K562 (cell line): ENCODE data around the gene ALAS2. TPM values are rescaled to one million over a fixed set of nuclear protein-coding genes. Genes with fewer than 3 reads are reported as not detected.

Experiments
- CBX8 ChIP-seq: fragments of 200-600 bp; sonication (generic); IDR thresholded peaks from 2 replicates; pipeline ENCODE4 v1.6.1; 2012; ENCODE audit warnings: borderline replicate concordance, mixed run types, low read depth, mild to moderate bottlenecking, moderate library complexity, mixed read lengths, low read length, control low read depth, inconsistent platforms; ENCODE audit not compliant: poor library complexity, severe bottlenecking; ENCODE audit errors: extremely low read depth
- FOS ChIP-seq: IDR thresholded peaks from 3 replicates; pipeline ENCODE4 v1.6.1; 2011; ENCODE audit not compliant: insufficient read length; ENCODE audit errors: extremely low read depth
- ID3 ChIP-seq, 2 experiments: fragments of 250-450 bp in 1 of 2; fragments of 450-650 bp in 1 of 2; sonication (Bioruptor Pico) in 1 of 2; IDR thresholded peaks; 2 replicates each; pipeline versions ENCODE4 v1.6.1 to v1.8.0; 2016 to 2021; ENCODE audit warnings: mild to moderate bottlenecking in 2 of 2, moderate library complexity in 2 of 2, missing compliant biosample characterization in 1 of 2, missing genetic modification characterization in 1 of 2
- LCOR ChIP-seq: sonication (generic); formaldehyde crosslinking; IDR thresholded peaks from 2 replicates; pipeline ENCODE4 v1.8.0; 2022; ENCODE audit warnings: mild to moderate bottlenecking, missing genetic modification reagents
- PTTG1 ChIP-seq: fragments of 450-650 bp; IDR thresholded peaks from 2 replicates; pipeline ENCODE4 v1.6.1; 2016; ENCODE audit warnings: low read depth, mild to moderate bottlenecking, missing genetic modification characterization, missing compliant biosample characterization
- PURB ChIP-seq: sonication (generic); formaldehyde crosslinking; IDR thresholded peaks from 2 replicates; pipeline ENCODE4 v1.9.0; 2021; ENCODE audit warnings: low read depth, mild to moderate bottlenecking, missing genetic modification reagents
- REST ChIP-seq, 2 experiments: fragments of 450-650 bp; formaldehyde crosslinking in 1 of 2; IDR thresholded peaks; 2 replicates each; pipeline versions ENCODE4 v1.4.0 to v1.6.1; 2014 to 2020; ENCODE audit warnings: mild to moderate bottlenecking in 2 of 2, borderline replicate concordance in 1 of 2, low read depth in 1 of 2
- SIN3B ChIP-seq: fragments of 450-650 bp; IDR thresholded peaks from 2 replicates; pipeline ENCODE4 v1.6.1; 2017; ENCODE audit warnings: low read depth, mild to moderate bottlenecking, moderate library complexity
- SRSF7 ChIP-seq: fragments of 200-400 bp; formaldehyde crosslinking; optimal IDR thresholded peaks from 2 replicates; pipeline ENCODE3; 2017; ENCODE audit warnings: mild to moderate bottlenecking, low read depth, low read length
- TAF1 ChIP-seq: IDR thresholded peaks from 2 replicates; pipeline ENCODE4 v1.6.1; 2011; ENCODE audit warnings: mild to moderate bottlenecking, low read length, moderate library complexity; ENCODE audit not compliant: insufficient read depth, control insufficient read depth, severe bottlenecking; ENCODE audit errors: extremely low read depth
- TEAD1 ChIP-seq, 2 experiments: fragments of 450-650 bp in 1 of 2; sonication (generic) in 1 of 2; formaldehyde crosslinking; IDR thresholded peaks; 2 replicates each; pipeline versions ENCODE4 v1.4.0 to v1.8.0; 2020 to 2022; ENCODE audit warnings: mild to moderate bottlenecking in 2 of 2, missing genetic modification reagents in 1 of 2
- YBX1 ChIP-seq: fragments of 450-650 bp; IDR thresholded peaks from 2 replicates; pipeline ENCODE4 v1.7.1; 2016; ENCODE audit warnings: mild to moderate bottlenecking
- ZNF644 ChIP-seq: fragments of 200-800 bp; sonication (Bioruptor generic); IDR thresholded peaks from 2 replicates; pipeline ENCODE4 v1.6.1; 2016; ENCODE audit warnings: low read depth, missing genetic modification characterization, missing compliant biosample characterization
- ZSCAN32 ChIP-seq: fragments of 450-650 bp; formaldehyde crosslinking; IDR thresholded peaks from 2 replicates; pipeline ENCODE4 v1.4.0; 2020; ENCODE audit warnings: mild to moderate bottlenecking, moderate library complexity
- polyA plus RNA-seq, 8 experiments: library from polyadenylated mRNA; depleted of rRNA in 4 of 8; stranded (reverse) in 5 of 8; unstranded in 3 of 8; fragments of >200 nt; fragmentation: Nextera tagmentation in 2 of 8; fragmentation: Illumina TruSeq in 1 of 8; extraction: Ambion mirVana in 2 of 8; extraction: Trizol in 1 of 8; gene quantifications; 2 replicates each; pipeline versions ENCODE4 v1.2.1 to v1.2.3, GENCODE V29; 2011 to 2014; ENCODE audit warnings: inconsistent platforms in 1 of 8, missing spikeins in 1 of 8
- total RNA-seq, 7 experiments: library from RNA; depleted of rRNA in 6 of 7; stranded (reverse); fragments of >200 nt in 6 of 7; fragmentation: Illumina TruSeq in 2 of 7; extraction: Trizol in 2 of 7; gene quantifications; 2 replicates each; pipeline versions ENCODE4 v1.2.1 to v1.2.3, GENCODE V29; 2011 to 2021; ENCODE audit warnings: low replicate concordance in 1 of 7
- TF ChIP-seq, protein P1 (sequence below): fragments of 250-450 bp; sonication (Bioruptor Pico); IDR thresholded peaks from 2 replicates; pipeline ENCODE4 v1.8.0; 2022; ENCODE audit warnings: inconsistent platforms

ALAS2 gene
- total and polyA plus RNA-seq, 9 of the 15 experiments (the other 6 are each of a cell fraction or from before 2014, with no cell fraction given): 14.6 to 101 (median 33.4) TPM

DNA sequence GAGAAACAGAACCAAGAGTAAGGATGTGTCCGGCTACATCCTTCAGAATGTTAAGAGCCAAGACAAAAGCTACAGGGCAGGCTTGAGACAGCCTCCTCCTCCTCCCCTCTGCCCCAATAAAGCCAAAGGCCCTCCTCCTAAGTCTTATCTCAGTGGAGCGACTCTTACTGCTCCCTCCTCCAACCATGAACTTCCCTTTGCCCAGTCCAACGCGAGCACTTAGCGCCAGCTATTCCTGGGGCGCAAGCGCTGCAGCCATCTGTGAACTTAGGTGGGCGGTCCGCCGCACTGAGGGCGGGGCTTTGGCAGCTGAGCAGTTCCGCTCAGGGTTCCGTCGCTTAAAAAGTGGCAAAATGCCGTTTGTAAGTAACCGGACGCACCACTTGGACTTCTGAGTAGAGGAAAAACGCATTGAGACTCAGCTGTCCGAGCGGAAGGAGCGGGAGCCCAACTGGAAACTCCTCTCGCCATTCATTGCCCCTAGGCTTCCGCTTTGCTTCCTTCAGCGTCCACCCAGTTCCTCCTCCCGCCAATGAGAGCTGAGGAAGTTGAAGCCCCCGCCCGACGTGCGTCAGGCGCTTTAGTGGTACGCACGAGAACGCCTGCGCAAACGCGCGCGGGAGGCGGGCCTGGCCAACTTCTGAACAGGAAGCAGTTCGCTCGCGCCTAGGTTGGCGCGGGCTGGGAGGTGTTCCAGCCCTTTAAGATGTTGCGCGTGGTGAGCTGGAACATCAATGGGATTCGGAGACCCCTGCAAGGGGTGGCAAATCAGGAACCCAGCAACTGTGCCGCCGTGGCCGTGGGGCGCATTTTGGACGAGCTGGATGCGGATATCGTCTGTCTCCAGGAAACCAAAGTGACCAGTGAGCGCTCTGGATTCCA, 30.8 kb downstream of the ALAS2 start, which contains the start of gene APEX2 (continued):
- TF ChIP-seq, protein P1, sequence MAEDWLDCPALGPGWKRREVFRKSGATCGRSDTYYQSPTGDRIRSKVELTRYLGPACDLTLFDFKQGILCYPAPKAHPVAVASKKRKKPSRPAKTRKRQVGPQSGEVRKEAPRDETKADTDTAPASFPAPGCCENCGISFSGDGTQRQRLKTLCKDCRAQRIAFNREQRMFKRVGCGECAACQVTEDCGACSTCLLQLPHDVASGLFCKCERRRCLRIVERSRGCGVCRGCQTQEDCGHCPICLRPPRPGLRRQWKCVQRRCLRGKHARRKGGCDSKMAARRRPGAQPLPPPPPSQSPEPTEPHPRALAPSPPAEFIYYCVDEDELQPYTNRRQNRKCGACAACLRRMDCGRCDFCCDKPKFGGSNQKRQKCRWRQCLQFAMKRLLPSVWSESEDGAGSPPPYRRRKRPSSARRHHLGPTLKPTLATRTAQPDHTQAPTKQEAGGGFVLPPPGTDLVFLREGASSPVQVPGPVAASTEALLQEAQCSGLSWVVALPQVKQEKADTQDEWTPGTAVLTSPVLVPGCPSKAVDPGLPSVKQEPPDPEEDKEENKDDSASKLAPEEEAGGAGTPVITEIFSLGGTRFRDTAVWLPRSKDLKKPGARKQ (CRISPR knock-in tag): no peak
- TF ChIP-seq TEAD1 (CRISPR knock-in tag; IDR thresholded peaks at IDR 0.05) (0 out of 4 replicates have a peak, but pooled peaks of 1 of the 2 experiments have one; percentile 44), TAF1 (peak; percentile 55), SIN3B (no peak), ID3 (CRISPR knock-in tag; IDR thresholded peaks at IDR 0.05) (no peak), ID3 (tag; IDR thresholded peaks at IDR 0.05) (no peak), ZNF644 (tag) (no peak), REST (IDR thresholded peaks at IDR 0.05; ENCODE audit: borderline replicate concordance) (no peak), REST (CRISPR knock-in tag; IDR thresholded peaks at IDR 0.05; ENCODE audit: low read depth) (no peak), SRSF7 (no peak), LCOR (CRISPR knock-in tag) (no peak), ZSCAN32 (CRISPR knock-in tag) (no peak), FOS (no peak), YBX1 (no peak), PURB (CRISPR knock-in tag) (no peak), PTTG1 (tag) (no peak), CBX8 (no peak)
